CD4-positive, alpha-beta T cell (primary cell): ENCODE data around the gene OR56A1. TPM values are rescaled to one million over a fixed set of nuclear protein-coding genes. Genes with fewer than 3 reads are reported as not detected.

Experiments
- ATAC-seq: fragments of 200-7000 bp; cut with Tn5 transposase; one replicate; pipeline ENCODE4 v1.10.0; 2022; ENCODE audit warnings: mild to moderate bottlenecking; ENCODE audit not compliant: poor library complexity
- CTCF ChIA-PET: fragments of 350-600 bp; sonication (Branson Sonifier 250); formaldehyde crosslinking; loops from one replicate; lab custom pipeline; 2021; ENCODE audit warnings: antibody characterized with exemption, inconsistent platforms; lab: Charles Lee
- POLR2A ChIA-PET: fragments of 350-600 bp; sonication (Branson Sonifier 250); formaldehyde crosslinking; loops from one replicate; lab custom pipeline; 2021; ENCODE audit warnings: antibody characterized with exemption, inconsistent platforms; lab: Charles Lee
- DNase-seq, 14 experiments: peaks; one replicate each; pipeline ENCODE4 v3.0.0-alpha.2; 2013 to 2020; ENCODE audit warnings: mixed read lengths in 2 of 14
- H3K27ac ChIP-seq, 2 donors: one replicate each; pipeline versions ENCODE4 v1.5.1 to v1.7.0; 2013; ENCODE audit warnings: low read length in 2 of 2, low read depth in 1 of 2, mild to moderate bottlenecking in 1 of 2
- H3K27me3 ChIP-seq, 2 experiments: 1 replicate in 1 of 2; 2 replicates in 1 of 2; pipeline versions ENCODE4 v1.6.1 to v1.7.0; 2013; ENCODE audit warnings: low read length in 2 of 2, control low read depth in 1 of 2, mild to moderate bottlenecking in 1 of 2, moderate library complexity in 1 of 2; ENCODE audit not compliant: insufficient read depth in 2 of 2, control insufficient read depth in 1 of 2
- H3K36me3 ChIP-seq: one replicate; pipeline ENCODE4 v1.6.1; 2013; ENCODE audit warnings: low read length, control low read depth; ENCODE audit not compliant: insufficient read depth
- H3K4me1 ChIP-seq: one replicate; pipeline ENCODE4 v1.6.1; 2013; ENCODE audit warnings: low read length, control low read depth; ENCODE audit not compliant: insufficient read depth
- H3K4me3 ChIP-seq: one replicate; pipeline ENCODE4 v1.5.1; 2013; ENCODE audit warnings: mild to moderate bottlenecking, low read length, moderate library complexity
- H3K9me3 ChIP-seq, 2 experiments: 1 replicate in 1 of 2; 2 replicates in 1 of 2; pipeline versions ENCODE4 v1.6.1 to v1.7.0; 2013; ENCODE audit warnings: low read length in 2 of 2, mild to moderate bottlenecking in 2 of 2, control low read depth in 1 of 2, moderate library complexity in 1 of 2; ENCODE audit not compliant: control insufficient read depth in 1 of 2, insufficient read depth in 1 of 2
- H3K27ac Mint-ChIP-seq: one replicate; pipeline ENCODE4 v1.8.0; 2020; ENCODE audit warnings: mixed read lengths
- H3K27me3 Mint-ChIP-seq: one replicate; pipeline ENCODE4 v1.8.0; 2021; ENCODE audit warnings: mixed read lengths
- H3K36me3 Mint-ChIP-seq: one replicate; pipeline ENCODE4 v1.8.0; 2021; ENCODE audit warnings: low read depth, mixed read lengths
- H3K4me1 Mint-ChIP-seq: one replicate; pipeline ENCODE4 v1.8.0; 2021; ENCODE audit warnings: low read depth, mixed read lengths
- H3K4me3 Mint-ChIP-seq: one replicate; pipeline ENCODE4 v1.8.0; 2020; ENCODE audit warnings: mild to moderate bottlenecking, mixed read lengths
- H3K9me3 Mint-ChIP-seq: one replicate; pipeline ENCODE4 v1.8.0; 2020; ENCODE audit warnings: mixed read lengths
- intact Hi-C, 2 experiments: fragments of 100-400 bp; cut with DNase I in 1 of 2; cut with micrococcal nuclease in 1 of 2; formaldehyde crosslinking; loops; one replicate each; pipeline versions ENCODE4 v1.15.1 to v1.9.0; 2023 to 2025; cut with DNase I, micrococcal nuclease
- total RNA-seq, 174 experiments: library from RNA in 2 of 174; stranded (reverse) in 2 of 174; gene quantifications; one replicate each; pipeline ENCODE4 v1.2.3 and lab custom pipeline; 2021 to 2026
- TF ChIP-seq, protein P1 (sequence below): fragments of 200-600 bp; IDR thresholded peaks from one replicate; pipeline ENCODE4 v1.8.0; 2022; ENCODE audit warnings: antibody characterized with exemption, mild to moderate bottlenecking

Gene OR56A1
- total RNA-seq, 2 experiments from 2014 or later, result not detected

DNA sequence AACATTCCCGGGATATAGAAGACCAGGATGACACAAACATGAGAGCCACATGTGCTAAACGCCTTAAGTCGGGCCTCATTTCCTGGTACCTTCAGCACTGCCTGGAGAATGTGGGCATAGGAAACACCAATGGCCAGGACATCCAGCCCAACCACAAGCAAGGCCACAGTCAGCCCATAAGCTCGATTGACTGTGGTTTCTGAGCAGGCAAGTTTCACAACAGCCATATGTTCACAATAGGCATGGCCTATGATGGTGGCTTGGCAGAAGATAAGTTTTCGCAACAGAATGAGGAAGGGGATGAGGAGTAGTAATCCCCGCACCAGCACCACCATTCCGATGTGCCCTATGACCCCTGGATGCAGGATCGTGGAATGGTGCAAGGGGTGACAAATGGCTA, 26.9 kb upstream of the OR56A1 start:
- Mint-ChIP-seq H3K36me3 (no peaks in the 10 kb centered on the region), H3K4me1 (no peaks in the 10 kb centered on the region), H3K4me3 (no peak overlapping the region), H3K27ac (no peak overlapping the region), H3K27me3 (peaks cover 50% of the 10 kb centered on the region), H3K9me3 (no peaks in the 10 kb centered on the region)
- Histone ChIP-seq H3K36me3 (no peaks in the 10 kb centered on the region), H3K27me3 (peaks cover 3 to 30% of the 10 kb centered on the region in 2 experiments), H3K9me3 (no peaks in the 10 kb centered on the region), H3K4me1 (no peaks in the 10 kb centered on the region), H3K27ac (no peak overlapping the region), H3K4me3 (no peak overlapping the region)
- intact Hi-C loops, result no loop called here
- TF ChIP-seq, protein P1, sequence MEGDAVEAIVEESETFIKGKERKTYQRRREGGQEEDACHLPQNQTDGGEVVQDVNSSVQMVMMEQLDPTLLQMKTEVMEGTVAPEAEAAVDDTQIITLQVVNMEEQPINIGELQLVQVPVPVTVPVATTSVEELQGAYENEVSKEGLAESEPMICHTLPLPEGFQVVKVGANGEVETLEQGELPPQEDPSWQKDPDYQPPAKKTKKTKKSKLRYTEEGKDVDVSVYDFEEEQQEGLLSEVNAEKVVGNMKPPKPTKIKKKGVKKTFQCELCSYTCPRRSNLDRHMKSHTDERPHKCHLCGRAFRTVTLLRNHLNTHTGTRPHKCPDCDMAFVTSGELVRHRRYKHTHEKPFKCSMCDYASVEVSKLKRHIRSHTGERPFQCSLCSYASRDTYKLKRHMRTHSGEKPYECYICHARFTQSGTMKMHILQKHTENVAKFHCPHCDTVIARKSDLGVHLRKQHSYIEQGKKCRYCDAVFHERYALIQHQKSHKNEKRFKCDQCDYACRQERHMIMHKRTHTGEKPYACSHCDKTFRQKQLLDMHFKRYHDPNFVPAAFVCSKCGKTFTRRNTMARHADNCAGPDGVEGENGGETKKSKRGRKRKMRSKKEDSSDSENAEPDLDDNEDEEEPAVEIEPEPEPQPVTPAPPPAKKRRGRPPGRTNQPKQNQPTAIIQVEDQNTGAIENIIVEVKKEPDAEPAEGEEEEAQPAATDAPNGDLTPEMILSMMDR, result no peak
- ChIA-PET POLR2A (no interaction called here), CTCF (no interaction called here)
- DNase-seq, result no peak
- no peak for ATAC-seq

DNA sequence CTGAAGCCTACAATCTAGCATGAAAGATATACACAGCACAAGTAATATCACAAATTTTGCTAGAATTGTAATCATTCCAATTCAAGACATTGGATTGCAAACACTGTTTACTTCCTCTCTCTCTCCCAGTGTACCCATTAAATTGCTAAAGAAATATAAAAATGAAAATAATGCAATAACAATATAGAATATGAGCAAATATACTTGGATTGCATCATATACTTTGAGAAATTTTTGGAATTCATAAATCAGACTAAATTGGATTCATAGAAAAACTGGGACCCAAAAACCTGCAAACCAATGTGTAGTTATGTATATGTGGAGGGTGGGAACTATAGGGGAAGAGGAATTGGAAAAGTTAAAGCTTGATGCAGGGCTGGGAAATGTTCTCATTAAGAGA, 25.0 kb upstream of the OR56A1 start:
- H3K4me1 Mint-ChIP-seq, result no peaks in the 10 kb centered on the region
- ChIA-PET POLR2A (no interaction called here), CTCF (no interaction called here)
- TF ChIP-seq, protein P1, result no peak
- H3K27ac ChIP-seq, result no peak overlapping the region
- no peaks in the 10 kb centered on the region for H3K36me3 Mint-ChIP-seq
- peaks cover 3 to 30% of the 10 kb centered on the region in 2 experiments for H3K27me3 ChIP-seq
- no peak overlapping the region for H3K4me3 ChIP-seq
- intact Hi-C loops, result no loop called here
- H3K4me3 Mint-ChIP-seq, result no peak overlapping the region
- H3K4me1 ChIP-seq, result no peaks in the 10 kb centered on the region
- no peaks in the 10 kb centered on the region for H3K9me3 Mint-ChIP-seq
- H3K9me3 ChIP-seq, result no peaks in the 10 kb centered on the region
- no peak overlapping the region for H3K27ac Mint-ChIP-seq
- no peak for ATAC-seq
- no peak for DNase-seq
- no peaks in the 10 kb centered on the region for H3K36me3 ChIP-seq
- peaks cover 50% of the 10 kb centered on the region for H3K27me3 Mint-ChIP-seq

- no peak overlapping the region for H3K27ac ChIP-seq
- peaks cover 3 to 27% of the 10 kb centered on the region in 2 experiments for H3K27me3 ChIP-seq
- H3K9me3 ChIP-seq, result no peaks in the 10 kb centered on the region
- no peaks in the 10 kb centered on the region for H3K9me3 Mint-ChIP-seq
- no peak overlapping the region for H3K27ac Mint-ChIP-seq
- ChIA-PET CTCF (no interaction called here), POLR2A (no interaction called here)
- ATAC-seq (no peak), DNase-seq (no peak)
- H3K36me3 ChIP-seq, result no peaks in the 10 kb centered on the region
- TF ChIP-seq, protein P1, result no peak
- intact Hi-C loops, result no loop called here
- no peak overlapping the region for H3K4me3 Mint-ChIP-seq
- H3K27me3 Mint-ChIP-seq, result peaks cover 49% of the 10 kb centered on the region
- H3K4me1 Mint-ChIP-seq, result no peaks in the 10 kb centered on the region
- H3K4me3 ChIP-seq, result no peak overlapping the region
- H3K36me3 Mint-ChIP-seq, result no peaks in the 10 kb centered on the region
- no peaks in the 10 kb centered on the region for H3K4me1 ChIP-seq
Observed at GRCh38 chr11:6052374-6052773, 21.8 kb upstream of the OR56A1 start.
